K562 (cell line): ENCODE measurements around the gene OR52W1. TPM values are rescaled to one million over a fixed set of nuclear protein-coding genes. Genes with fewer than 3 reads are reported as not detected.

Experiments used
- ATAC-seq: fragments of 200-7000 bp; cut with Tn5 transposase; 3 replicates; pipeline ENCODE4 v1.9.1; 2020; ENCODE audit warnings: moderate library complexity
- BruUV-seq: library from RNA; stranded (reverse); fragments of 400-500 nt; replicated peaks from 2 replicates; lab custom pipeline; 2021; lab: Mats Ljungman, UMichigan
- CTCF ChIA-PET: fragments of 300-600 bp; formaldehyde crosslinking; extraction: SDS; loops from one replicate; lab custom pipeline; 2021; ENCODE audit warnings: low intra/inter-chr PET ratio; lab: Yijun Ruan, JAX
- POLR2A ChIA-PET: fragments of 300-600, 350-650 bp; sonication (Branson Sonifier 250); formaldehyde crosslinking; extraction: SDS; loops from one replicate; lab custom pipeline; 2021; ENCODE audit warnings: antibody characterized with exemption, inconsistent platforms; lab: Yijun Ruan, JAX
- DNase-seq, 4 experiments: peaks; one replicate each; pipeline versions ENCODE4 v3.0.0 to v3.0.0-alpha.2; 2011 to 2018; ENCODE audit warnings: low spot score in 3 of 4, mixed read lengths in 3 of 4; ENCODE audit errors: extremely low read depth in 1 of 4
- FAIRE-seq: peaks from 2 replicates; lab custom pipeline; 2011; peaks lifted over from hg19 to GRCh38; lab: Jason Lieb, UNC
- H2AFZ ChIP-seq: 2 replicates; pipeline ENCODE4 v1.6.0; 2011; ENCODE audit warnings: low read depth, low read length, control low read depth, inconsistent platforms
- H3K27ac ChIP-seq: fragments of 200-600 bp; 3 replicates; pipeline ENCODE4 v1.8.0; 2011; ENCODE audit warnings: low read depth, mild to moderate bottlenecking, control low read depth, inconsistent platforms, low read length, moderate library complexity, mixed read lengths; ENCODE audit errors: extremely low read depth
- H3K27me3 ChIP-seq, 2 experiments: fragments of 300-600 bp in 1 of 2; 2 replicates in 1 of 2; 3 replicates in 1 of 2; pipeline versions ENCODE4 v1.6.0 to v1.8.0; 2011; ENCODE audit warnings: inconsistent platforms in 2 of 2, low read length in 2 of 2, mild to moderate bottlenecking in 1 of 2, mixed read lengths in 1 of 2, moderate library complexity in 1 of 2; ENCODE audit not compliant: control insufficient read depth in 2 of 2, insufficient read depth in 2 of 2
- H3K36me3 ChIP-seq: fragments of 300-600 bp; 3 replicates; pipeline ENCODE4 v1.8.0; 2011; ENCODE audit warnings: mild to moderate bottlenecking, low read length, inconsistent platforms; ENCODE audit not compliant: control insufficient read depth, insufficient read depth
- H3K4me1 ChIP-seq, 2 experiments: fragments of 200-600 bp in 1 of 2; replicated peaks in 1 of 2; 2 replicates in 1 of 2; 3 replicates in 1 of 2; pipeline versions ENCODE4 v1.5.1 to v1.8.0; 2011; ENCODE audit warnings: inconsistent platforms in 2 of 2, low read length in 2 of 2, mild to moderate bottlenecking in 1 of 2, mixed read lengths in 1 of 2, moderate library complexity in 1 of 2; ENCODE audit not compliant: control insufficient read depth in 2 of 2, insufficient read depth in 2 of 2
- H3K4me2 ChIP-seq: 2 replicates; pipeline ENCODE4 v1.6.1; 2011; ENCODE audit warnings: low read length, control low read depth, inconsistent platforms, mixed read lengths; ENCODE audit not compliant: insufficient read depth
- H3K4me3 ChIP-seq: fragments of 200-600 bp; sonication (generic), shearing (Covaris generic); 2 replicates; pipeline ENCODE4 v1.5.1; 2016; ENCODE audit warnings: control low read depth, inconsistent platforms
- H3K79me2 ChIP-seq: fragments of 200-600 bp; 3 replicates; pipeline ENCODE4 v1.8.0; 2011; ENCODE audit warnings: low read length, inconsistent platforms; ENCODE audit not compliant: control insufficient read depth, insufficient read depth
- H3K9ac ChIP-seq, 2 experiments: 2 replicates each; pipeline versions ENCODE4 v1.6.0 to v1.6.1; 2011; ENCODE audit warnings: low read depth in 2 of 2, low read length in 2 of 2, control low read depth in 1 of 2, inconsistent platforms in 1 of 2, mild to moderate bottlenecking in 1 of 2, mixed read lengths in 1 of 2; ENCODE audit not compliant: insufficient read depth in 1 of 2
- H3K9me1 ChIP-seq: one replicate; pipeline ENCODE4 v1.6.0; 2011; ENCODE audit warnings: inconsistent platforms, mild to moderate bottlenecking, low read length, moderate library complexity; ENCODE audit not compliant: control insufficient read depth, insufficient read depth
- H3K9me3 ChIP-seq: replicated peaks from 2 replicates; pipeline ENCODE4 v1.5.1; 2011; ENCODE audit warnings: low read depth, low read length, inconsistent platforms; ENCODE audit not compliant: control insufficient read depth, insufficient read depth
- H4K20me1 ChIP-seq: replicated peaks from 2 replicates; pipeline ENCODE4 v1.6.1; 2011; ENCODE audit warnings: low read length, inconsistent platforms, mixed read lengths; ENCODE audit not compliant: control insufficient read depth, insufficient read depth
- BCLAF1 ChIP-seq, 2 experiments: fragments of 450-650 bp in 1 of 2; IDR thresholded peaks; 2 replicates each; pipeline ENCODE4 v1.6.1; 2011 to 2017; ENCODE audit warnings: low read depth in 2 of 2, antibody characterized with exemption in 1 of 2, borderline replicate concordance in 1 of 2, low read length in 1 of 2, mild to moderate bottlenecking in 1 of 2, mixed read lengths in 1 of 2; ENCODE audit not compliant: control insufficient read depth in 1 of 2
- CLOCK ChIP-seq: fragments of 250-450 bp; sonication (Bioruptor Pico); IDR thresholded peaks from 2 replicates; pipeline ENCODE4 v1.4.0; 2020; ENCODE audit warnings: mild to moderate bottlenecking, moderate library complexity, borderline replicate concordance
- HMG20A ChIP-seq: fragments of 450-650 bp; formaldehyde crosslinking; conservative IDR thresholded peaks from 2 replicates; pipeline ENCODE4 v1.4.0; 2020; ENCODE audit warnings: mild to moderate bottlenecking, mixed read lengths
- IFI16 ChIP-seq: fragments of 250-450 bp; sonication (Bioruptor Pico); IDR thresholded peaks from 2 replicates; pipeline ENCODE4 v2.1.2; 2022; ENCODE audit warnings: mild to moderate bottlenecking, inconsistent platforms
- IRF9 ChIP-seq: fragments of 450-650 bp; IDR thresholded peaks from 2 replicates; pipeline ENCODE4 v1.6.1; 2016; ENCODE audit warnings: missing biosample characterization, missing genetic modification characterization
- KAT2B ChIP-seq: IDR thresholded peaks from one replicate; pipeline ENCODE4 v1.6.1; 2012; ENCODE audit warnings: low read depth, mild to moderate bottlenecking, control low read depth, inconsistent platforms, low read length, moderate library complexity
- MECOM ChIP-seq: fragments of 250-450 bp; sonication (Bioruptor Pico); IDR thresholded peaks from 2 replicates; pipeline ENCODE4 v1.8.0; 2022; ENCODE audit warnings: inconsistent platforms
- POLR2G ChIP-seq: fragments of 200-400 bp; formaldehyde crosslinking; IDR thresholded peaks from 2 replicates; pipeline ENCODE4 v1.6.1; 2017; ENCODE audit warnings: low read depth, mild to moderate bottlenecking, antibody characterized with exemption, low read length, moderate library complexity
- USF1 ChIP-seq: sonication (generic); formaldehyde crosslinking; IDR thresholded peaks from 2 replicates; pipeline ENCODE4 v1.9.0; 2022; ENCODE audit warnings: mild to moderate bottlenecking, missing genetic modification reagents
- ZNF224 ChIP-seq: sonication (generic); formaldehyde crosslinking; IDR thresholded peaks from 2 replicates; pipeline ENCODE4 v1.8.0; 2022; ENCODE audit warnings: mild to moderate bottlenecking, missing genetic modification reagents
- ZNF57 ChIP-seq: fragments of 450-650 bp; formaldehyde crosslinking; IDR thresholded peaks from 2 replicates; pipeline ENCODE4 v1.4.0; 2020; ENCODE audit warnings: mild to moderate bottlenecking, moderate library complexity
- WGBS: fragments of 100-300 bp; shearing (Covaris generic); methylation state at CpG from one replicate; pipeline ENCODE4 v1.1.6; 2016; ENCODE audit warnings: low coverage, mixed read lengths; ENCODE audit not compliant: insufficient coverage; ENCODE audit errors: missing lambda C conversion rate; 5-methylcytosine and 5-hydroxymethylcytosine counted together
- in situ Hi-C: fragments of 300-500 bp; cut with MboI; formaldehyde crosslinking; loops from 4 replicates; pipeline ENCODE4 v1.15.0; 2018; ENCODE audit warnings: inconsistent platforms, mixed read lengths
- intact Hi-C: fragments of 100-400 bp; cut with micrococcal nuclease; formaldehyde crosslinking; loops from 2 replicates; pipeline ENCODE4 v1.14.2; 2022
- polyA plus RNA-seq, 8 experiments: library from polyadenylated mRNA; depleted of rRNA in 4 of 8; stranded (reverse) in 5 of 8; unstranded in 3 of 8; fragments of >200 nt; fragmentation: Nextera tagmentation in 2 of 8; fragmentation: Illumina TruSeq in 1 of 8; extraction: Ambion mirVana in 2 of 8; extraction: Trizol in 1 of 8; gene quantifications; 2 replicates each; pipeline versions ENCODE4 v1.2.1 to v1.2.3, GENCODE V29; 2011 to 2014; ENCODE audit warnings: inconsistent platforms in 1 of 8, missing spikeins in 1 of 8
- total RNA-seq, 7 experiments: library from RNA; depleted of rRNA in 6 of 7; stranded (reverse); fragments of >200 nt in 6 of 7; fragmentation: Illumina TruSeq in 2 of 7; extraction: Trizol in 2 of 7; gene quantifications; 2 replicates each; pipeline versions ENCODE4 v1.2.1 to v1.2.3, GENCODE V29; 2011 to 2021; ENCODE audit warnings: low replicate concordance in 1 of 7

OR52W1 gene
- total and polyA plus RNA-seq, 9 of the 15 experiments (the other 6 are each of a cell fraction or from before 2014, with no cell fraction given), result not detected

- peak; percentile 69 for TF ChIP-seq USF1 (CRISPR knock-in tag)
- TF ChIP-seq ZNF224 (CRISPR knock-in tag), result no peak
- TF ChIP-seq KAT2B, result no peak
Measured at GRCh38 chr11:6156628-6157359, 42.2 kb upstream of the OR52W1 start (continued).

GRCh38 chr11:6170226-6170625 lies 28.8 kb upstream of the OR52W1 start, which contains the start of gene OR52B2:
OR52B2 (minus strand) TSS chr11:6170326; CDS start chr11:6170326, 0 bp downstream.
- CTCF ChIA-PET, result no interaction called here
- no peak within 1 kb of the TSS for H3K27ac ChIP-seq
- FAIRE-seq (no peak), DNase-seq (no peak), ATAC-seq (no peak)
- no peaks in the 10 kb centered on the region for H3K9me3 ChIP-seq
- H3K79me2 ChIP-seq, result no peaks in the 10 kb centered on the region
- BruUV-seq, result no TSS peak
- no peak within 1 kb of the TSS for H3K4me2 ChIP-seq
- no peak within 1 kb of the TSS for H2AFZ ChIP-seq
- intact Hi-C loops, result no loop called here
- no peaks in the 10 kb centered on the region for H3K36me3 ChIP-seq
- no peak within 1 kb of the TSS for H3K9ac ChIP-seq
- no peaks in the 10 kb centered on the region for H4K20me1 ChIP-seq
- H3K9me1 ChIP-seq, result no peaks in the 10 kb centered on the region
- peaks cover 0 to 9% of the 10 kb centered on the region in 2 experiments; a peak in 2 of 5 replicates for H3K27me3 ChIP-seq
- POLR2A ChIA-PET, result no interaction called here
- 0% methylated on average over 1 of the region's 1 CpG for WGBS
- in situ Hi-C loops, result no loop called here
- H3K4me3 ChIP-seq, result no peak within 1 kb of the TSS
- H3K4me1 ChIP-seq, result no peaks in the 10 kb centered on the region
- TF ChIP-seq HMG20A (no peak), BCLAF1 (IDR thresholded peaks at IDR 0.05; ENCODE audit: borderline replicate concordance in 1 of 2, control insufficient read depth in 1 of 2, low read depth in 2 of 2, low read length in 1 of 2) (no peak), CLOCK (CRISPR knock-in tag) (no peak), MECOM (CRISPR knock-in tag) (no peak), IRF9 (no peak), POLR2G (no peak), IFI16 (CRISPR knock-in tag) (no peak), ZNF57 (no peak)
